ENCODE data around the gene PDLIM7. TPM values are rescaled to one million over a fixed set of nuclear protein-coding genes. Genes with fewer than 3 reads are reported as not detected.
"Not testable (repeated sequence)": the region's sequence is repeated elsewhere in the genome, so short reads cannot be mapped to it uniquely, and the experiment has no call there.

Gene PDLIM7
- polyA plus RNA-seq, 4 donors: 73.6 to 157 (median 121) TPM

- no peak for DNase-seq (ENCODE audit: low read depth in 4 of 4, low spot score in 3 of 4)
Measured at GRCh38 chr5:177492841-177493240, 4.6 kb downstream of the PDLIM7 start.

DNA sequence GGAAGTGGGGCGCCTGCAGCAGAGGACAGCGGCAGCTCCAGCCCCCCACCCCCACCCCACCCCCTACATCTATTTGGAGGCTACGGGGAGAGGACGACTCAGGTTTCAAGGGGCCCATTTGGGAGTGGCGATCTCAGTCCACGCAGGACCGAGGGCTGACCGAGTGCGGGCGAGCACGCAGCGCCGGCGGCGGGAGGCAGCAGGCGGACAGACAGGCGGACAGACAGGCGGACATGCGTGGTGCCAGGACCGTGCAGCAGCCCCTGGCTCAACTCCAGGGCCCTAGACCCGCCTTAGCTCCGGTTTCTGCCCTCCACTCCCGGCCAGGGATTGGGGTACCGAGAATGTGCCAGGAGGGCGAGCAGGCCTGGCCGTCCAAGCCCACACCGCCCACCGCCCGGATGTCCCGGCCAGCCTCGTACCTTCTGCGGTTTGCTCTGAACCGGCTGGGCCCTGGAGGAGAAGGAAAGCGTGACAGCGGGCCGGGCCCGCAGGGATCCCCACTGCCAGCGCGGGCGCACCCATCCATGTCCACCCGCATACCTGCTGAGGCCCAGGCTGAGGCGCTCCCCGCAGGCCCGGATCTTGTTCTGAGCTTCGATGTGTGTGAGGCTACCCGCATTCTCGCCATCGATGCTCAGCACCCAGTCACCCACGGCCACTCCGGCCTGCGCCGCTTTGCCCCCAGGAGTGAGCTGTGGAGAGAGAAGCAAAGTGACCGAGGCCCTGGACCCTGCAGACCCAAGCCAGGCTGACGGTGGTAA is 5.2 kb downstream of the PDLIM7 start:
- DNase-seq (ENCODE audit: low read depth in 4 of 4, low spot score in 3 of 4): no peak

- DNase-seq (ENCODE audit: low read depth in 4 of 4, low spot score in 3 of 4): no peak
Measured at GRCh38 chr5:177491429-177491945, 5.9 kb downstream of the PDLIM7 start.

GRCh38 chr5:177490992-177491391 is 6.4 kb downstream of the PDLIM7 start:
- DNase-seq (ENCODE audit: low read depth in 4 of 4, low spot score in 3 of 4): no peak

DNA sequence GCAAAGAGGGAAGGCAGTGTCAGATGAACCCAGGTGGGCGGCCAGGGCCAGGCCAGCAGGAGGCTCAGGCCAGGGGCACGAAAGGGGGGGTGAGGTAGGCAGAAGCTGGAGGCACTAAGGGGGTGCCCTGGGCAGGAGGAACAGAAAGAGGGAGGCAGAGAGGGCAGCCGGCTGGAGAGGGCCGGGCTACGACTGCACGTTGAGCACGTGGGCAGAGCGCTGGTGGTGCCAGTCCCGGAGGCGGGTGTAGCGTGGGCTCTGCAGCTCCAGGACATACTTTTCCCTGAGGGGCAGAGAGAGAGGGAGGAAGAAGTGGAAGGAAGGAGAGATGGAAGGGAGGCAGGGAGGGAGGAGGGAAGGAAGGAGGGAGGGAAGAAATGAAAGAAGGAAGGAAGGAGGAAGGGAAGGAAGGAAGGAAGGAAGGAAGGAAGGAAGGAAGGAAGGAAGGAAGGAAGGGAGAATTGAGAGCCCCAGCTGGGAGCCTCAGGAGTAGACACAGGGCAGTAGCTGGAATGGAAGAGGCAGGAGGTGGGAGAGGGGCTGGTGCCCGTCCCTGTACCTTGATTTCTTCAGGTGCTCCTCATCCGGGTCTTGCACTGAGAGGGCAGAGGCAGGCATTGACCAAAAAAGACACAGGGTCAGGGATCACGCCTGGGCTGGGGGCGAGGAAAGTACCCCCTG is 7.0 kb downstream of the PDLIM7 start:
- DNase-seq (ENCODE audit: low read depth in 4 of 4, low spot score in 3 of 4): no peak

DNA sequence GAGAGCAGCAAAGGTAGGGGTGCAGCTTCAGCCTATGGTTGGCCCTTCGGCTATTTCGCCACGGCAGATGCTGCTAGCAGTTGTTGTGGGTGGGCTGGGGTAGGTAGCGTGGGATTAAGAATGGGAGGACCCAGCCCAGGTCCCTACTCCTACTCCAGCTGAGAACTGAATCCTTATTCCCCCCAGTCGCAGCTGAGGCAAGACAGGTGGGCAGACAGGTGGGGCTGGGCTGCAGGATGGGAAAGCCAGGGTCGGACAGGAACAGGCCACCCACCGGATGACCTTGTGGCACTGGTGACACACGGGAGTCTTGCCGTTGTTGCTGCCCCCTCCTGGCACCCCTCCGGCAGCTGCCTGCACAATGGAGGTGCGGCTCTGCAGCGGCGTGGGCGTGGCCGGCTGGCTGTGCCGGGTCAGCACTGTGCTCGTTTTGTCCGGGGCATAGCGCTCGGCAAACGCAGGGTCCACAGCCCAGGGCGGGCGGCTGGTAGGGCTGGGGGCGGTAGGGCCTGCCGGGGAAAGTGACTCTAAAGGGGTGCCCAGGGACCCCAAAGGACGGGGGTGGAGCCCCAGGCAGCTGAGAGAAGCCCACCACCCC is 8.2 kb downstream of the PDLIM7 start:
- no peak for DNase-seq (ENCODE audit: low read depth in 4 of 4, low spot score in 3 of 4)

DNA sequence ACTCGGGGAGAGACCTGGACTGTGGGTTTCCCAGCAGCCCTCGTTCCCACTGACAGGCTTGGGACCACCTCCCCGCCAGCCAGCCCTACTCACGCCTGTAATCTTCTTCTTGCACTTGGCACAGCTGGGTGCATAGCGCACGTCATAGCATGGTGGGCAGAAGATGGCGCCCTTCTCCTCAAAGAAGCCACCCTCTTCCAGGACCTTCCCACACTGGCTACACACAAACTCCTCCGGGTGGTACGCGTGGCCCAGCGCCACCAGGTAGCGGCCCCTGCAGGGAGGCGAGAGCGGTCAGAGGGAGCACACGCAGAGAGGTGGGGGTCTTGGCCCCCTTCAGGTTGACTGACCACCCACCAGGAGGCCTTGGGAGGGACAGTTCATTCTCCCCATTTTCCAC is 9.4 kb downstream of the PDLIM7 start:
- no peak for DNase-seq (ENCODE audit: low read depth in 4 of 4, low spot score in 3 of 4)

GRCh38 chr5:177487144-177487543 is 10.3 kb downstream of the PDLIM7 start:
- no peak for DNase-seq (ENCODE audit: low read depth in 4 of 4, low spot score in 3 of 4)

DNA sequence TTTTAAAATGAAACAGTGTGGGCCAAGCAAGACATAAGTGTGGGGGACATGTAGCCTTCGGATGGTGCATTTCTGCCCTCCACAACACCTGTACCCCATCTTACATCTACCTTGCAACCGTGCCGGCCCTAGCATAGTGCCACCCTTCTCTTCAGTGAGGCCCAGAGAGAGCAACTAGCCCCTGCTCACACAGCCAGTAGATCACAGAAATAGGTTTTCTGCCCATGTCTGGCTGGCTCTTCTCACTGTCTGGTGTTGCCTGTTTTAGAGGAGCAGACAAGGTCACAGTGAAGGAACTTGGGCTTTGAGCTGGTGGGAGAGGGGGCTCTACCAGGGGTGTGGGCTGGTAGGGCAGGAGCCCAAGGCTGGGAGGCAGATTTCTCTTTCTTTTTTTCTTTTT is 11.1 kb downstream of the PDLIM7 start:
- no peak for DNase-seq (ENCODE audit: low read depth in 4 of 4, low spot score in 3 of 4)

DNA sequence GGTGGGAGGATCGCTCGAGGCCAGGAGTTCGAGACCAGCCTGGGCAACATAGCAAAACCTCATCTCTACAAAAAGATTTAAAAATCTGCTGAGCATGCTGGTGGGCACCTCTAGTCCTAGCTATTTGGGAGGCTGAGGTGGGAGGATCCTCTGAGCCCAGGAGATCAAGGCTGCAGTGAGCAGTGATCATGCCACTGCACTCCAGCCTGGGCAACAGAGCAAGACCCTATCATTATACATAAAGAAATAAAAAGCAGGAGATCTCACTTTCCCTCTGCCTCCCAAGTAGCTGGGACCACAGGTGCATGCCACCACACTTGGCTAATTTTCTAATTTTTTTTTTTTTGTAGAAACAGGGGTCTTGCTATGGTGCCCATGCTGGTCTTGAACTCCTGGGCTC is 11.7 kb downstream of the PDLIM7 start:
- DNase-seq (ENCODE audit: low read depth in 4 of 4, low spot score in 3 of 4): not testable (repeated sequence)

DNA sequence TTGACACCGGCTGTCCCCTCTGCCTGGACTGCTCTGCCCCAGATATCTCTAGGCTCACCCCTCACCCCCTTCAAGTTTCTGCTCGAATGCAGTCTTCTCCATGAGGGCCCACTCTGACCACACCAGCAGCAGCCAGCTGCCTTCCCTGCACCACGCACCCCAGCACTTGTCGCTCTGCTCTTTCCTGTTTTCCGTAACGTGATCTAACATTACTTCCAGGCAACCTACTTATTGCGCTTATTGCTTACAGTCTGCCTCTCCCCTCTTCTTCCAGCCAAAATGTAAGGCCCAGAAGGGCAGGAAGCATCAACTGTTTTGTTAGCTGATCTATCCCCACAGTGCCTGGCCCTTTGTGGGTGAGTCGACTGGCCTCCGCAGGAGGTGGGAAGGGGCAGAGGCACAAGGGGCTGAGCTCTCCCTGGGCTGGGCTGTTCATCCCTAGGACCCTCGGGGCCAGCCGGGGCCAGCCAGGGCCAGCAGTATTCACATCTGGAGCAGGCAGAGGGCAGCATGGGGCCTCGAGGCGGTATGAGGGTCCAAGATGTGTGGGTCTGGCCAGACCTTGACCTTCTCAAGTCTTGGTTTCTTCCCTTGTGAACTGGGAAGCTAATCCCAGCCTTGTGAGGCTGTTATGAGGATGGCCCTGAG is 12.4 kb downstream of the PDLIM7 start:
- DNase-seq (ENCODE audit: low read depth in 4 of 4, low spot score in 3 of 4): no peak

DNA sequence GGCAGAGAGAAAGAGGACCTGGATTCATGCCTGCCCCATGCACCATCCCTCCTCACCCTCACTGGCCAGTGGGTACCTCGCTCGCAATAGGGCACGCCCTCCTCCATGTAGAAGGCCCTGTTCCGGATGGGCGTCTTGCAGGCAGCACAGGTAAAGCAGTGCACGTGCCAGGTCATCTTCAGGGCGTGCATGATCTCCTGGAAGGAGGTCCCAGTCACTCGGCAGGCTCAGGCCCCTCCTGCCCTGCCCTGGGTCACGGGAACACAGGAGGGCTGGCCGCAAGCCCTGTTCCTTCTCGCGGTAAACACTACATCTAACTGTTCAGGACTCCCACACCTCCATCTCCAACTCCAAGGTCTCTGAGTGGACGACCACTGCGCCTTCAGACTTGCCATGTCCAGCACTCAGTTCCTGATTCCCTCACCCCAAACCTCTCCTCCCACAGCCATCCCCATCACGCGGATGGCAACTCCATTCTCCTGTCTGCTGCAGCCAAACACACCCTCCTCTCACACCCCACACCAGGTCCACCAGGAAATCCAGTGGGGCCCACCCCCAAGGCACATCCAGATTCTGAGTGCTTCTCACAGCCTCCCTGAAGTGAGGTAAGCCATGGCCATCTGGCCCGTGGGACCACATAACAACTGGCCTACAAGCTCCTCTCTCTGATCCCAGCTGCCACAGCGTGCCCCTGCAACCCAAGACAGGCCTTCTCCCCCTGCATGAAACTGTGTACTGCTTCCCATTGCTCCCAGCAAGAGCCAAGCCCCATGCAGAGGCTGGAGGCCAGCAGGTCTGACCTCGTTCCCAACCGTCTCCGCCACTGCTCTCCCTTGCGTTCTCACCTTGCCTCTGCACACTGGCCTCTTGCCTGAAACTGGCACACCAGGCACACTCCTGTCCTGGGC is 13.2 kb downstream of the PDLIM7 start:
- DNase-seq (ENCODE audit: low read depth in 4 of 4, low spot score in 3 of 4): no peak

- no peak for DNase-seq (ENCODE audit: low read depth in 4 of 4, low spot score in 3 of 4)
Measured at GRCh38 chr5:177483042-177483441, 14.4 kb downstream of the PDLIM7 start.

GRCh38 chr5:177482359-177482795 is 15.0 kb downstream of the PDLIM7 start:
- DNase-seq (ENCODE audit: low read depth in 4 of 4, low spot score in 3 of 4): no peak

DNA sequence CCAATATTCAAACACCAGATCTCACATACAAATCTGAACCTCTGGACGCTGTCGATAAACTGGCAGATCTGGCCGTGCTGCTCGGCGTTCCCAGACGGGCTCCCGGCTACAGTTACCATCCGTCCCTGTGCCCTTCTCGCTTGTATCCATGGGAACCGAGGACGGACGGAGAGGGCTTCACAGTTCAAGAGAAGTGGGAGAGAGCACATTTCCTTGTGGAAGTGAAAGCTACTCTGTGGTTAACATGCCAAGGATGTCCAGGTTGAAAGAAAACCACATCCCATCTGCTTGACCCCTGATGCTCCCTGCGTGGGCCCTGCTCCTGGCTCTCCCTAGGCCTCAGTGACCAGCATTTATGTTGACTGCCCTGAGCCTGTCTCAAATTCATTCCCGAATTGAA is 17.6 kb downstream of the PDLIM7 start:
- no peak for DNase-seq (ENCODE audit: low read depth in 4 of 4, low spot score in 3 of 4)

DNA sequence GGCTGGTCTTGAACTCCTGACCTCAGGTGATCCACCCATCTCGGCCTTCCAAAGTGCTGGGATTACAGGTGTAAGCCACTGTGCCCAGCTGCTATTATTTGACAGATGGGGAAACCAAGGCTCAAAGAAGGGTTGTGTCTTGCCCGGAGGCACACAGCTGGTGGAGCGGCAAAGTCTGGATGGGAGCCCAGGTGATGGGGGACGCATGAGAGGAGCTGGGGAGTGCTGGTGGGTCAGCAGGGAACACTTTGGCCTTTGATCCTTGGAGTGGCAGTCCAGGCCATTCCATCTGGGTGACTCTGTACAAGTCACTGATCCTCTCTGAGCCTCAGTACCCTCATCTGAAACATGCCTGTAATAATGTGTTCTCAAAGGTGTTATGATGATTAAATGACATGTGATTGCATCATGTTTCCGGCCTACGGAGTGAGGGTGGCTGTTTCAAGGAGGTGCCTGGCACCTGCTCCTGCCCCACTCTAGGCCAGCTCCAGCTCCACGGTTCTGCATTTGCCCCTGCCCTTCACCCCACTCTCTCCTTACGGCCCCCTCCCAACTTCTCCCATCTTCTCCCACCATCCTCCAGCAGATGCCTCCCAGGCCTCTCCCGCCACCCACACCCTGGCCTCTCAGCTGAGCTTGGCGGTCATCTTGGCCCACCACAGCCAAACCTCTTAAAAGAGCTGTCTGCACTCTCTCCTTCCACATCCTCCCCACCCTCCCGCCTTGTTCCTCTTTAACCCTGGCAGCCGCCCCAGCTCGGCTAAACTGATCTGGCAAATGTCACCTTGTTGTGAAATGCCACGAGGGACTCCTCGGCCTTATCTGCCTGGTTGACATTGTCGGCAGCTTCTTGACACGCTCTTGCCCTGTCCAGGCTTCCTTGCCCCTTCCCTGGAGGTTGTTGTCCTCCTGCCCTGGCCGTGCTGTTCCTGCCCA is 18.4 kb downstream of the PDLIM7 start:
- no peak for DNase-seq (ENCODE audit: low read depth in 4 of 4, low spot score in 3 of 4)

- DNase-seq (ENCODE audit: low read depth in 4 of 4, low spot score in 3 of 4): no peak
Measured at GRCh38 chr5:177477701-177478477, 19.5 kb downstream of the PDLIM7 start.

GRCh38 chr5:177476531-177477233 is 20.7 kb downstream of the PDLIM7 start:
- no peak for DNase-seq (ENCODE audit: low read depth in 4 of 4, low spot score in 3 of 4)

All from left renal pelvis (tissue), 4 donors.